Measurements from ENCODE around the gene ACBD6. TPM values are rescaled to one million over a fixed set of nuclear protein-coding genes. Genes with fewer than 3 reads are reported as not detected.

ACBD6 gene
- total and polyA plus RNA-seq, 10 of the 15 experiments (the other 5 are each of a cell fraction or from before 2014, with no cell fraction given), result 15.0 to 67.3 (median 55.0) TPM

DNA sequence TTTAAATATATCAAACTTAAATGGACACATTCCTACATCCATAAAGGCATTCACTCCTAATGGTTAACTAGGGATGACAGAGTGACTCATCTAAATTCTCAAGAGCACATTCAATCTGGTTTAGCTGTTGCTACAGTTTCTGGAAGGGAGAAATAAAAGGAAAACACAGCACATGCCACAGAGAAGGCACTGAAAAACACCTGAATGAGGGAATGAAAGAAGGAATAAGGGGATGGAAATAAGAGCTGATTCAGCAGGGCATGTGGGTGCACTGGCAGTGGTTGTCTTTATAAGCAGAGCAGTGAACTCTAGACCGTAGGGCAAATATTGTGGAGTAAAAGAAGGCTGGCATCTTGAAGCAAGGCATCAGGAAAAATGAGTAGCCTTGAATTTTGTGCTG lies 193.0 kb downstream of the ACBD6 start (continued):
- TF ChIP-seq, protein P1, sequence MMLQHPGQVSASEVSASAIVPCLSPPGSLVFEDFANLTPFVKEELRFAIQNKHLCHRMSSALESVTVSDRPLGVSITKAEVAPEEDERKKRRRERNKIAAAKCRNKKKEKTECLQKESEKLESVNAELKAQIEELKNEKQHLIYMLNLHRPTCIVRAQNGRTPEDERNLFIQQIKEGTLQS (IDR thresholded peaks at IDR 0.05; ENCODE audit: borderline replicate concordance, extremely low read depth, low read depth, low read length), result no peak
- no peak for TF ChIP-seq NFIC (IDR thresholded peaks at IDR 0.05; ENCODE audit: low read depth, low read length)

DNA sequence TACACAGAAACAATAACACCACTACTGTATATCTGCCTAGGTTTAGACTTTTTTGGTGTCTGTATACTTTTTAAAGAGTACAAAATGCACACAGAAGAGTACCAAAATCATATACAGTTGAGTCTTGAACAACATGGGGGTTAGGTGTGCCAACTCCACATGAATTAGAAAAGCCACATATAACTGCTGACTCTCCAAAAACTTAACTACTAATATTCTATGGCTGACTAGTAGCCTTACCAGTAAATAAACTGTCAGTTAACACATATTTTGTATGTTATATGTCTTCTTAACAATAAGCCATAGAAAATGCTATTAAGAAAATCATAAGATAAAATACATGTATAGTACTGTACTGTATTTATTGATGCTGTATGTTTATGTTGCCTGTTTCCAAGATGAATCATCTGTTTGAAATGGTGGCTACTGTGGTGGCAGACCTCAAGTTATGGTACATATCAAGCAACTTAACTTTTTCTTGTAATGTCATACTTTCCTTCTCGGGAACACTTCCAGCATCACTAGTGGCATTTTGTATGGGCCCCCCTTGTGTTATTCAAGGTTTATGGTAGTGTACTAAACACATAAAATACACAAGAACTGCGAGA lies 201.1 kb downstream of the ACBD6 start:
- Histone ChIP-seq H3K27ac (ENCODE audit: control insufficient read depth, insufficient read depth) (no peak overlapping the region), H3K27me3 (replicated peaks in 1 of 2; ENCODE audit: control insufficient read depth in 2 of 2, insufficient read depth in 2 of 2, low read length in 1 of 2) (no peaks in the 10 kb centered on the region), H3K36me3 (ENCODE audit: control insufficient read depth in 2 of 2, insufficient read depth in 2 of 2, low read length in 1 of 2) (no peaks in the 10 kb centered on the region; a peak in 1 of 4 replicates), H3K79me2 (ENCODE audit: control insufficient read depth, insufficient read depth, low read length) (no peaks in the 10 kb centered on the region), H3K4me1 (ENCODE audit: control insufficient read depth, insufficient read depth, low read length) (no peaks in the 10 kb centered on the region), H4K20me1 (ENCODE audit: control insufficient read depth, insufficient read depth) (no peaks in the 10 kb centered on the region), H3K4me2 (ENCODE audit: control insufficient read depth, insufficient read depth) (no peak overlapping the region), H3K9ac (ENCODE audit: control insufficient read depth, insufficient read depth, low read length) (no peak overlapping the region), H3K9me3 (replicated peaks; ENCODE audit: control insufficient read depth, insufficient read depth, low read length) (no peaks in the 10 kb centered on the region; the same call in 2 of the 3 replicates), H2AFZ (ENCODE audit: control insufficient read depth, low read depth, low read length) (no peak overlapping the region), H3K4me3 (no peak overlapping the region)
- in situ Hi-C loops (cut with MboI) (no loop called here), intact Hi-C loops (cut with micrococcal nuclease; ENCODE audit: unreplicated experiment) (no loop called here)
- DNase-seq (ENCODE audit: low read depth, low spot score) (no peak), ATAC-seq (no peak), FAIRE-seq (no peak)
- ChIA-PET RAD21 (ENCODE audit: unreplicated experiment) (no interaction called here), POLR2A (no interaction called here), SMC1A (ENCODE audit: uncharacterized antibody, unreplicated experiment) (no interaction called here), CTCF (interaction anchor here (0.9 kb wide), 1 partner anchor 122 kb away, joined by 3 read pairs; no protein-coding TSS in a partner anchor)
- 98% methylated on average over 2 of the region's 2 CpGs for WGBS (ENCODE audit: insufficient coverage, insufficient replicate concordance, low lambda C conversion rate, missing lambda C conversion rate)
- BruUV-seq (replicated peaks), result no TSS peak
- TF ChIP-seq, protein P2, sequence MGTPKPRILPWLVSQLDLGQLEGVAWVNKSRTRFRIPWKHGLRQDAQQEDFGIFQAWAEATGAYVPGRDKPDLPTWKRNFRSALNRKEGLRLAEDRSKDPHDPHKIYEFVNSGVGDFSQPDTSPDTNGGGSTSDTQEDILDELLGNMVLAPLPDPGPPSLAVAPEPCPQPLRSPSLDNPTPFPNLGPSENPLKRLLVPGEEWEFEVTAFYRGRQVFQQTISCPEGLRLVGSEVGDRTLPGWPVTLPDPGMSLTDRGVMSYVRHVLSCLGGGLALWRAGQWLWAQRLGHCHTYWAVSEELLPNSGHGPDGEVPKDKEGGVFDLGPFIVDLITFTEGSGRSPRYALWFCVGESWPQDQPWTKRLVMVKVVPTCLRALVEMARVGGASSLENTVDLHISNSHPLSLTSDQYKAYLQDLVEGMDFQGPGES (IDR thresholded peaks at IDR 0.05), result no peak
- no peak for TF ChIP-seq NFIC (IDR thresholded peaks at IDR 0.05; ENCODE audit: low read depth, low read length)
- no peak for TF ChIP-seq MYC (IDR thresholded peaks at IDR 0.05; ENCODE audit: insufficient read depth, insufficient read length, insufficient replicate concordance, low read length, severe bottlenecking)
- no peak for TF ChIP-seq IKZF2 (IDR thresholded peaks at IDR 0.05)
- TF ChIP-seq, protein P3, sequence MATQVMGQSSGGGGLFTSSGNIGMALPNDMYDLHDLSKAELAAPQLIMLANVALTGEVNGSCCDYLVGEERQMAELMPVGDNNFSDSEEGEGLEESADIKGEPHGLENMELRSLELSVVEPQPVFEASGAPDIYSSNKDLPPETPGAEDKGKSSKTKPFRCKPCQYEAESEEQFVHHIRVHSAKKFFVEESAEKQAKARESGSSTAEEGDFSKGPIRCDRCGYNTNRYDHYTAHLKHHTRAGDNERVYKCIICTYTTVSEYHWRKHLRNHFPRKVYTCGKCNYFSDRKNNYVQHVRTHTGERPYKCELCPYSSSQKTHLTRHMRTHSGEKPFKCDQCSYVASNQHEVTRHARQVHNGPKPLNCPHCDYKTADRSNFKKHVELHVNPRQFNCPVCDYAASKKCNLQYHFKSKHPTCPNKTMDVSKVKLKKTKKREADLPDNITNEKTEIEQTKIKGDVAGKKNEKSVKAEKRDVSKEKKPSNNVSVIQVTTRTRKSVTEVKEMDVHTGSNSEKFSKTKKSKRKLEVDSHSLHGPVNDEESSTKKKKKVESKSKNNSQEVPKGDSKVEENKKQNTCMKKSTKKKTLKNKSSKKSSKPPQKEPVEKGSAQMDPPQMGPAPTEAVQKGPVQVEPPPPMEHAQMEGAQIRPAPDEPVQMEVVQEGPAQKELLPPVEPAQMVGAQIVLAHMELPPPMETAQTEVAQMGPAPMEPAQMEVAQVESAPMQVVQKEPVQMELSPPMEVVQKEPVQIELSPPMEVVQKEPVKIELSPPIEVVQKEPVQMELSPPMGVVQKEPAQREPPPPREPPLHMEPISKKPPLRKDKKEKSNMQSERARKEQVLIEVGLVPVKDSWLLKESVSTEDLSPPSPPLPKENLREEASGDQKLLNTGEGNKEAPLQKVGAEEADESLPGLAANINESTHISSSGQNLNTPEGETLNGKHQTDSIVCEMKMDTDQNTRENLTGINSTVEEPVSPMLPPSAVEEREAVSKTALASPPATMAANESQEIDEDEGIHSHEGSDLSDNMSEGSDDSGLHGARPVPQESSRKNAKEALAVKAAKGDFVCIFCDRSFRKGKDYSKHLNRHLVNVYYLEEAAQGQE (IDR thresholded peaks at IDR 0.05; ENCODE audit: low read depth, low read length), result no peak
- no peak for TF ChIP-seq NR2F1 (conservative IDR thresholded peaks at IDR 0.05)
- TF ChIP-seq, protein P4, sequence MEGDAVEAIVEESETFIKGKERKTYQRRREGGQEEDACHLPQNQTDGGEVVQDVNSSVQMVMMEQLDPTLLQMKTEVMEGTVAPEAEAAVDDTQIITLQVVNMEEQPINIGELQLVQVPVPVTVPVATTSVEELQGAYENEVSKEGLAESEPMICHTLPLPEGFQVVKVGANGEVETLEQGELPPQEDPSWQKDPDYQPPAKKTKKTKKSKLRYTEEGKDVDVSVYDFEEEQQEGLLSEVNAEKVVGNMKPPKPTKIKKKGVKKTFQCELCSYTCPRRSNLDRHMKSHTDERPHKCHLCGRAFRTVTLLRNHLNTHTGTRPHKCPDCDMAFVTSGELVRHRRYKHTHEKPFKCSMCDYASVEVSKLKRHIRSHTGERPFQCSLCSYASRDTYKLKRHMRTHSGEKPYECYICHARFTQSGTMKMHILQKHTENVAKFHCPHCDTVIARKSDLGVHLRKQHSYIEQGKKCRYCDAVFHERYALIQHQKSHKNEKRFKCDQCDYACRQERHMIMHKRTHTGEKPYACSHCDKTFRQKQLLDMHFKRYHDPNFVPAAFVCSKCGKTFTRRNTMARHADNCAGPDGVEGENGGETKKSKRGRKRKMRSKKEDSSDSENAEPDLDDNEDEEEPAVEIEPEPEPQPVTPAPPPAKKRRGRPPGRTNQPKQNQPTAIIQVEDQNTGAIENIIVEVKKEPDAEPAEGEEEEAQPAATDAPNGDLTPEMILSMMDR (IDR thresholded peaks at IDR 0.05 in 2 of 3, conservative IDR thresholded peaks at IDR 0.05 in 1 of 3; ENCODE audit: control insufficient read depth in 2 of 3, extremely low read depth in 1 of 3, insufficient read depth in 1 of 3, low read depth in 3 of 3, low read length in 3 of 3), result no peak
- TF ChIP-seq EGR1 (IDR thresholded peaks at IDR 0.05; ENCODE audit: borderline replicate concordance in 1 of 2, low read depth in 2 of 2, low read length in 2 of 2), result no peak
- no peak for TF ChIP-seq POU2F2 (IDR thresholded peaks at IDR 0.05; ENCODE audit: borderline replicate concordance, low read depth, low read length)
- TF ChIP-seq ZSCAN29 (IDR thresholded peaks at IDR 0.05), result no peak
- no peak for TF ChIP-seq SUPT20H (IDR thresholded peaks at IDR 0.05; ENCODE audit: borderline replicate concordance, control insufficient read depth, low read depth, low read length)

Measured in GM12878 (cell line).